DMS114 treated with DMSO at 0.1 percent for 48 hours (cell line): ENCODE data around the gene MKS1.

Experiments
- DNase-seq: peaks from one replicate; lab custom pipeline; 2025; ENCODE audit not compliant: unreplicated experiment; lab: John Stamatoyannopoulos, UW

The MKS1 gene

GRCh38 chr17:58204796-58205195 lies 14.3 kb downstream of the MKS1 start:
- DNase-seq = no peak

GRCh38 chr17:58202859-58203258 lies 16.2 kb downstream of the MKS1 start:
- DNase-seq = no peak

GRCh38 chr17:58200024-58200633 lies 18.9 kb downstream of the MKS1 start:
- peak; percentile 11 for DNase-seq

GRCh38 chr17:58196610-58197009 lies 22.4 kb downstream of the MKS1 start:
- no peak for DNase-seq

GRCh38 chr17:58195518-58196123 lies 23.4 kb downstream of the MKS1 start:
- no peak for DNase-seq

GRCh38 chr17:58193641-58194255 lies 25.3 kb downstream of the MKS1 start:
- no peak for DNase-seq

GRCh38 chr17:58192612-58193011 lies 26.4 kb downstream of the MKS1 start, which contains the start of gene EPX:
EPX (plus strand) TSS chr17:58192726; CDS start chr17:58192847, 121 bp downstream.
- DNase-seq = no peak

GRCh38 chr17:58191241-58191896 lies 27.7 kb downstream of the MKS1 start:
- DNase-seq = no peak

- DNase-seq = no peak
Observed at GRCh38 chr17:58189436-58190146, 29.5 kb downstream of the MKS1 start.

- DNase-seq = no peak
Observed at GRCh38 chr17:58187675-58188074, 31.4 kb downstream of the MKS1 start.

- DNase-seq = no peak
Observed at GRCh38 chr17:58187063-58187462, 32.0 kb downstream of the MKS1 start.

GRCh38 chr17:58186591-58186990 lies 32.5 kb downstream of the MKS1 start:
- DNase-seq = no peak

- DNase-seq = no peak
Observed at GRCh38 chr17:58184986-58185761, 33.9 kb downstream of the MKS1 start.

GRCh38 chr17:58184308-58184985 lies 34.6 kb downstream of the MKS1 start:
- no peak for DNase-seq

- no peak for DNase-seq
Observed at GRCh38 chr17:58183514-58183913, 35.5 kb downstream of the MKS1 start.

GRCh38 chr17:58181796-58182195 lies 37.3 kb downstream of the MKS1 start:
- DNase-seq = no peak

- DNase-seq = no peak
Observed at GRCh38 chr17:58176200-58176599, 42.9 kb downstream of the MKS1 start.

GRCh38 chr17:58174871-58175270 lies 44.2 kb downstream of the MKS1 start:
- no peak for DNase-seq

- DNase-seq = peak; percentile 33
Observed at GRCh38 chr17:58172369-58173071, 46.5 kb downstream of the MKS1 start.
